HG03571 (cell line): ENCODE data around the gene TRPV2.
"Not testable (repeated sequence)": the region's sequence is repeated elsewhere in the genome, so short reads cannot be mapped to it uniquely, and the experiment has no call there.

Source experiments
- ATAC-seq: cut with Tn5 transposase; IDR thresholded peaks from one replicate; pipeline ENCODE4 v1.9.1; 2021; ENCODE audit not compliant: unreplicated experiment

Gene TRPV2

GRCh38 chr17:16415031-16415924, at the start of gene TRPV2:
TRPV2 (plus strand) TSS chr17:16415571; CDS start chr17:16417669, 2,098 bp downstream.
- ATAC-seq = no peak

DNA sequence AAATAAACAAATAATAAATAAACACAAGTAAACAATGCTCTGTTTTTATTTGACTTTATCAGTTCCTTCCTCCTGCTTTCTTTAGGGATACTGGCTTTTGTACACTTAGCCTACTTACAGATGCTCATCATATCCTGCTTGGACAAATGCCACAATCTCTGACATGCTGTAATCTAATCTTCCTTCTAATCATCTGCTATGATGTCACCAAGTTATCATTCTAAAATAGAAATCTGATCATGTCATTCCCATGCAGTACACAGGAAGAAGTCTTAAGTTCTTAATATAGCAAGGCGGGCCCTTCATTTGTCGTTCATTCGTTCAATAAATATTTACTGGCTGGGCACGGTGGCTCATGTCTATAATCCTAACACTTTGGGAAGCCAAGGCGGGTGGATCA, 43.6 kb upstream of the TRPV2 start:
- ATAC-seq = no peak

DNA sequence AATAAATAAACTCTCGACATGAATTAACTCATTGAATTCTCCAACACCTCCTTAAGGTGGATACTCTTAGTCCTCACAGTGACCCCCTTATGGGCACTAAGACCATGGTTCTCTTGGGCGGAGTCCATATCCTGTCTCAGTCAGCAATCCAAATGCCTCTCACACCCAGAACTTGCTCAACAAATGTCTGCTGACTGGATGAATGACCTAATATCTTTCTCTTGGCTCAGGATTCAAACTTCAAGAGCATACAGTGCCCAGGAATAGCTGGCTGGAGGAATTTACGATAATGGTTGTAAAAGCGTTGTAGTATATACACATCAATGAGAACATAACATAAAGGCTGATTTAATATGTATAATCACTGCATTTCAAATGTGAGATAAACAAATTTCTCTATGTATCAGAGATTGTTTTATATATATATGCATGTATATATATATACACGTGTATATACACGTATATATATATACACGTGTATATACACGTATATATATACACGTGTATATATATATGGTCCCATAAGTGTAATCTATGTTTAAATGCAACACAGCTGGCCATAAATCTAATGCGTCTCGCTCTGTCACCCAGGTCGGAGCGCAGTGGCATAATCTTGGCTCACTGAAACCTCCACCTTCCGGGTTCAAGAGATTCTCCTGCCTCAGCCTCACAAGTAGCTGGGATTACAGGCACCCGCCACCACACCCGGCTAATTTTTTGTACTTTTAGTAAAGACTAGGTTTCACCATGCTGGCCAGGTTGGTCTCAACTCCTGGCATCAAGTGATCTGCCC, 41.0 kb upstream of the TRPV2 start:
- ATAC-seq = no peak

GRCh38 chr17:16377941-16378341, 37.4 kb upstream of the TRPV2 start:
- ATAC-seq = no peak

- no peak for ATAC-seq
Observed at GRCh38 chr17:16378636-16379282, 36.6 kb upstream of the TRPV2 start.

DNA sequence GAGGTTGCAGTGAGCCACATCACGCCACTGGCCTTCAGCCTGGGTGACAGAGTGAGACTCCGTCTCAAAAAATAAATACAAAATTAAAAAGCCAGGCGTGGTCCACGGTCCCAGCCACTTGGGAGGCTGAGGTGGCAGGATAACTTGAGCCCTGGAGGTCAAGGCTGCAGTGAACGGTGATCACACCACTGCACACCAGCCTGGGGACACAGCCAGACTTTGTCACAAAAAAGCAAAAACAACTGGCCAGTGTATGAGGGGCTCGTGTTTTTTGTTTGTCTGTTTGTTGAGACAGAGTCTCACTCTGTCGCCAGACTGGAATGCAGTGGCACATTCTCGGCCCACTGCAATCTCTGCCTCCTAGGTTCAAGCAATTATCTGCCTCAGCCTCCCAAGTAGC, 35.7 kb upstream of the TRPV2 start:
- ATAC-seq = no peak

DNA sequence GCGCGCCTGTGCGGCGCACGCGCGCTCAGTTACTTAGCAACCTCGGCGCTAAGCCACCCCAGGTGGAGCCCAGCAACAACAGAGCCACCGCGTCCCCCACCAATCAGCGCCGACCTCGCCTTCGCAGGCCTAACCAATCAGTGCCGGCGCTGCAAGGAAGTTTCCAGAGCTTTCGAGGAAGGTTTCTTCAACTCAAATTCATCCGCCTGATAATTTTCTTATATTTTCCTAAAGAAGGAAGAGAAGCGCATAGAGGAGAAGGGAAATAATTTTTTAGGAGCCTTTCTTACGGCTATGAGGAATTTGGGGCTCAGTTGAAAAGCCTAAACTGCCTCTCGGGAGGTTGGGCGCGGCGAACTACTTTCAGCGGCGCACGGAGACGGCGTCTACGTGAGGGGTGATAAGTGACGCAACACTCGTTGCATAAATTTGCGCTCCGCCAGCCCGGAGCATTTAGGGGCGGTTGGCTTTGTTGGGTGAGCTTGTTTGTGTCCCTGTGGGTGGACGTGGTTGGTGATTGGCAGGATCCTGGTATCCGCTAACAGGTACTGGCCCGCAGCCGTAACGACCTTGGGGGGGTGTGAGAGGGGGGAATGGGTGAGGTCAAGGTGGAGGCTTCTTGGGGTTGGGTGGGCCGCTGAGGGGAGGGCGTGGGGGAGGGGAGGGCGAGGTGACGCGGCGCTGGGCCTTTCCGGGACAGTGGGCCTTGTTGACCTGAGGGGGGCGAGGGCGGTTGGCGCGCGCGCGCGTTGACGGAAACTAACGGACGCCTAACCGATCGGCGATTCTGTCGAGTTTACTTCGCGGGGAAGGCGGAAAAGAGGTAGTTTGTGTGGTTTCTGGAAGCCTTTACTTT, 34.5 kb upstream of the TRPV2 start, which contains the start of gene UBB:
Gene UBB (plus strand): TSS at position 452 of the 856 bp plus-strand sequence. CDS start 817 bp downstream, outside the sequence.
- peak; percentile 88 for ATAC-seq

- peak; percentile 13 for ATAC-seq
Observed at GRCh38 chr17:16381496-16381820, 33.9 kb upstream of the TRPV2 start.

GRCh38 chr17:16383216-16383615, 32.2 kb upstream of the TRPV2 start:
- ATAC-seq = no peak

DNA sequence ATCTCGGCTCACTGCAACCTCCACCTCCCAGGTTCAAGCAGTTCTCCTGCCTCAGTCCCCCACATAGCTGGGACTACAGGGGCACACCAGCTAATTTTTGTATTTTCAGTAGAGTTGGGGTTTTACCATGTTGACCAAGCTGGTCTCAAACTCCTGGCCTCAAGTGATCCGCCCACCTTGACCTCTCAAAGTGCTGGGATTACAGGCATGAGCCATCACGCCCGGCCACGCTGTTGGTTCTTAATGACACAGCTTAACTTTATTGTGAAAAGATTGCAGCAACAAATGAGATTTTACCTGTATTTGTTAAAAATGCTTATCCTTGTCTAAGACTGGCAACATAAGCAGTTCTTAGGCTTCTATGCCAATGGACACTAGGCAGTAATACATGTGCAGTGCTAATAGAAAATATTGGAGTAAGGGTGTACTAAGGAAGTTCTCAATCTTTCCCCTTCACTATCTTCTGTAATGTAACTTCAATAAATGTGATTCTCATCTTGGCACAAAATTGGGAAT, 31.5 kb upstream of the TRPV2 start:
- ATAC-seq = no peak

DNA sequence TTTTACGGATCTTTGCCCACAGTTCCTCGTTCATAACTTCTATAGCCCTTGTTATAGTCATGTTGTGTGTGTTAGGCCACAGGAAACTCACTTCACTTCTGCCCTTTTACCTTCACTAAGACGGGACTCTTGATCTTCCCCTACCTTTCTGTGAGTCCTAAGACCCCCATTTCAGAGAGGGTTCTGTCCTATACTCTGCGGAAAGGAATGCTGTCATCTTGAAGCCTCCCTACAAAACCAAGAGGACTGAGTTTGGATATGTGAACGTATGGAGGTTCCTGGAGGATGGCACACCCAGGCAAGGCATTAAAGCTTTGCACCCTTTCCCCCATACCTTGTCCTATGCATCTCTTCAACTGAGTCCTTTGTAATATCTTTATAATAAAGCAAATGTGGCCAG, 30.8 kb upstream of the TRPV2 start:
- ATAC-seq = no peak

DNA sequence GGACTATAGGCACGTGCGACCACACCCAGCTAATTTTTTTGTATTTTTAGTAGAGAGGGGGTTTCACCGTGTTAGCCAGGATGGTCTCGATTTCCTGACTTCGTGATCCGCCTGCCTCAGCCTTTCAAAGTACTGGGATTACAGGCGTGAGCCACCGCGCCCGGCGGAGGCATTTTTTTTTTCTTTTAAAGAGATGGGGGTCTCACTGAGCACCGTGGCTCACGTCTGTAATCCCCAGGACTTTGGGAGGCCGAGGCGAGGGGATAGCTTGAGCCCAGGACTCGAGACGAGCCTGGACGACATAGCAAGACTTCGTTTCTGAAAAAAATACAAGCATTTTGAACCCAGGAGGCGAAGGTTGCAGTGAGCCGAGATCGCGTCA, 29.3 kb upstream of the TRPV2 start:
- not testable (repeated sequence) for ATAC-seq

DNA sequence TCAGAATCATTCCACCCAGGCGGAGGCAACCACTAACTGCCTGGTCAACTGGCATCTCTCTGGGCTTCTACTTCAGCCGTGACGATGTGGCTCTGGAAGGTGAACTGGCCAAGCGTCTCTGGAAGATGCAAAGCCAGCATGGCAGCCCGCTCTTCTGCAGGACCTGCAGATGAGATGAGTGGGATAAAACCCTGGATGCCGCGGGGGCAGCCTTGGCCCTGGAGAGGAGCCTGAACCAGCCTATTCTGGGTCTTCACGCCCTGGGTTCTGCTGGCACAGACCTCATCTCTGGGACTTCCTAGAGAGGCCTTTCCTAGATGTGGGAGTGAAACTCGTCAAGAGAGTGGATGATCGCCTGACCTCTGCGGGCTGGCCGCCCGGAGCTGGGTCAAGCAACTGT, 23.9 kb upstream of the TRPV2 start:
- no peak for ATAC-seq

DNA sequence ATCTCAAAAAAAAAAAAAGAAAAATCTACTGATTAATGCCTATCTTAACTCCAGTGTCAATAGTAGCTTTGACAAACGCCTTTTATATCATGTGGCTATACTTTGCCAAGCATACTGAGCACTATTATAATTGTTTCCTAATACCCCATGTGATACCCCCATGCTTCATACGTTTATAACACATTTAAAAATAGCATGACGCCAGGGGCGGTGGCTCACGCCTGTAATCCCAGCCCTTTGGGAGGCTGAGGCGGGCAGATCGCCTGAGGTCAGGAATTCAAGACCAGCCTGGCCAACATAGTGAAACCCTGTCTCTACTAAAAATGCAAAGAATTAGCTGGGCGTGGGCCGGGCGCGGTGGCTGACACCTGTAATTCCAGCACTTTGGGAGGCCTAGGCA, 22.9 kb upstream of the TRPV2 start:
- ATAC-seq = not testable (repeated sequence)

- not testable (repeated sequence) for ATAC-seq
Observed at GRCh38 chr17:16395887-16396286, 19.5 kb upstream of the TRPV2 start.

DNA sequence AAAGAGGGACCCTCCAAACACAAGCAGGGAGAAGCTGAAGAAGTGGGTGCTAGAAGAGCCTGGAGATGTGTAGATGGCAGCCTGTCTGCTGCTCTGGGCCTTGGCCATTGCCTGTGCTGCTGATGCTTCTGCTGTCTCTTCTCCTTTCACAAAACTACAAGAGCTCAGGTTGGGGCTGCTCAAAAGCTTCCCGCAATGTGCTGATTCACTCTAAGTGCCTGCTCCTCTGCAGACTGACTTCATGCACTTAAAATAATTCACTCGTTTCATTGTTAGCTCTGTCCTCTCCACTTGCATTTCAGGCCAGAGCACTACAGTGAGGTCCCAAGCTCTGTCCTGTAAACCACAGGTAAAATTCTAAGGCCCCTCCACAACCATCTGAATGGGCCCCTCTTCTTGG, 18.7 kb upstream of the TRPV2 start:
- ATAC-seq = not testable (repeated sequence)

DNA sequence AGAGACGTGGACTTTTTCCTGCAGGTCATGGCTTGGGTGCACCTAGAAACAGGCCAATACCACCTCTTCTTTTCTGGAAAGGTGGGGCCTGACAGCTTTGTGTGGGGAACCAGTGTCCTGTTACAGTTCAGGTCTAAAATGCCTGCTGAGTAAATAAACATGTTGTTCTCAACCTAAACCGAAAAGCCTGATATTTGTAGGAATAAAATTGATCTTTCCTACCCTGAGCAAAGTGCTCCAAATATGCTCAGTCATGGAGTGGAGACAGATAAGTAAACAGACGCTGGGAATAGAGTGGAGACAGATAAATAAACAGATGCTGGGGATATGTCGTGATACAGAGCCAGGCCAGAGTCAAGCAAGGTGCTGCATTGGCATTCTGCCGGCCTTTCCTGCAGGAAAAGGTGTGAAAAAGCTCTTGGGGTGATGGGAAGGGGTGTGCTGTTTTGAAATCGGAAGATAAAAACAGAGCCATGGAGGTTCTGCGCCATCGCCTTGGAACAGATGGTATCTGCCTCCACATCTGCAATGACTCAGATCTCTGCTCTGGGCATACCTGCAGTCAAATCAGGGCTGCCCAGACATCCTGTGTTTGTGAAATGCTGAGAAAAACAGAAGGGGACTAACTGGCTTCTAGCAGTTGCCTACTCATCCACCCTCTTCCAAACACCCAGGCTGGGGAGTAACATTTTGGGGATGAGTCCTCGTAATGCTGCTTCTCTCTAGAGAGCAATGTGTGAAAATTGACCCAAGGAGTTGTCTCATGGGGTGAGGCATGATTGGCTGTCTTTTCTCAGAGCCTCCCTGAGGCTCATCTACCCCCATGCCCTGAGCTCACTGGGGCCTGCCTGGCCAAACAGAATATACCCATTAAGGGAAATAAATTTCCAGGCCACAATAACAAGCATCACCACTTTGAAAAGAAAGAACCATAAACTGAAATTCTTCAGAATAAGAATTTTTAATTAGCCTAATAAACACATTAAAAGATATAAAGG, 16.8 kb upstream of the TRPV2 start:
- peak; percentile 76 for ATAC-seq

GRCh38 chr17:16403847-16404246, 11.5 kb upstream of the TRPV2 start:
- not testable (repeated sequence) for ATAC-seq
